Skin of body (tissue), 2 donors: ENCODE results near the gene TFRC. TPM values are rescaled to one million over a fixed set of nuclear protein-coding genes. Genes with fewer than 3 reads are reported as not detected.
"Not testable (repeated sequence)": the region's sequence is repeated elsewhere in the genome, so short reads cannot be mapped to it uniquely, and the experiment has no call there.

Experiments used
- DNase-seq: peaks from one replicate; lab custom pipeline; 2025; lab: John Stamatoyannopoulos, UW
- total RNA-seq: library from RNA; depleted of rRNA; stranded (reverse); fragments of >200 nt; gene quantifications from one replicate; pipeline ENCODE4 v1.2.3, GENCODE V29; 2014

TFRC gene
- total RNA-seq, 1 donor from 2014 or later = 115 TPM

GRCh38 chr3:196049653-196050052 lies 32.2 kb downstream of the TFRC start:
- DNase-seq = no peak

GRCh38 chr3:196048922-196049598 lies 32.8 kb downstream of the TFRC start:
- DNase-seq = no peak

- no peak for DNase-seq
Measured at GRCh38 chr3:196047391-196048030, 34.4 kb downstream of the TFRC start.

GRCh38 chr3:196044513-196044912 lies 37.4 kb downstream of the TFRC start:
- no peak for DNase-seq

GRCh38 chr3:196042673-196043072 lies 39.2 kb downstream of the TFRC start:
- DNase-seq = no peak

- no peak for DNase-seq
Measured at GRCh38 chr3:196039359-196039758, 42.5 kb downstream of the TFRC start.

- DNase-seq = not testable (repeated sequence)
Measured at GRCh38 chr3:196026059-196026458, 55.8 kb downstream of the TFRC start.

GRCh38 chr3:196024968-196025367 lies 56.9 kb downstream of the TFRC start:
- DNase-seq = no peak

GRCh38 chr3:196023947-196024346 lies 57.9 kb downstream of the TFRC start:
- DNase-seq = no peak

GRCh38 chr3:196022499-196022878 lies 59.4 kb downstream of the TFRC start:
- DNase-seq = not testable (repeated sequence)

GRCh38 chr3:196020373-196020772 lies 61.5 kb downstream of the TFRC start:
- no peak for DNase-seq

- not testable (repeated sequence) for DNase-seq
Measured at GRCh38 chr3:196019576-196019975, 62.3 kb downstream of the TFRC start.

- not testable (repeated sequence) for DNase-seq
Measured at GRCh38 chr3:196018159-196018558, 63.7 kb downstream of the TFRC start.

- no peak for DNase-seq
Measured at GRCh38 chr3:196016485-196016884, 65.4 kb downstream of the TFRC start.

GRCh38 chr3:196016059-196016458 lies 65.8 kb downstream of the TFRC start:
- DNase-seq = no peak

- DNase-seq = no peak
Measured at GRCh38 chr3:196013587-196014487, 68.1 kb downstream of the TFRC start.

GRCh38 chr3:196012941-196013476 lies 68.9 kb downstream of the TFRC start:
- DNase-seq = no peak

GRCh38 chr3:196012481-196012880 lies 69.4 kb downstream of the TFRC start:
- no peak for DNase-seq

- DNase-seq = no peak
Measured at GRCh38 chr3:196009456-196009855, 72.4 kb downstream of the TFRC start.

GRCh38 chr3:196008929-196009328 lies 73.0 kb downstream of the TFRC start:
- DNase-seq = no peak

GRCh38 chr3:196008387-196008786 lies 73.5 kb downstream of the TFRC start:
- no peak for DNase-seq
